HTR-8/SVneo (cell line): Measurements from ENCODE around the gene MAP2.

Experiments
- DNase-seq: peaks from one replicate; pipeline ENCODE4 v3.0.0; 2011; ENCODE audit warnings: low spot score, mixed read lengths; ENCODE audit not compliant: insufficient read length
- FAIRE-seq: peaks from 2 replicates; lab custom pipeline; 2011; peaks lifted over from hg19 to GRCh38; lab: Jason Lieb, UNC

MAP2 gene

GRCh38 chr2:209633911-209634310, 210.1 kb downstream of the MAP2 start:
- no peak for DNase-seq
- FAIRE-seq, result no peak

- FAIRE-seq (no peak), DNase-seq (no peak)
These were observed 212.2 kb downstream of the MAP2 start for GRCh38 chr2:209636076-209636475.

- no peak for DNase-seq
- no peak for FAIRE-seq
These were observed 213.4 kb downstream of the MAP2 start for GRCh38 chr2:209637293-209637692.

GRCh38 chr2:209638346-209638745, 214.5 kb downstream of the MAP2 start:
- FAIRE-seq (no peak), DNase-seq (peak; percentile 5)

DNA sequence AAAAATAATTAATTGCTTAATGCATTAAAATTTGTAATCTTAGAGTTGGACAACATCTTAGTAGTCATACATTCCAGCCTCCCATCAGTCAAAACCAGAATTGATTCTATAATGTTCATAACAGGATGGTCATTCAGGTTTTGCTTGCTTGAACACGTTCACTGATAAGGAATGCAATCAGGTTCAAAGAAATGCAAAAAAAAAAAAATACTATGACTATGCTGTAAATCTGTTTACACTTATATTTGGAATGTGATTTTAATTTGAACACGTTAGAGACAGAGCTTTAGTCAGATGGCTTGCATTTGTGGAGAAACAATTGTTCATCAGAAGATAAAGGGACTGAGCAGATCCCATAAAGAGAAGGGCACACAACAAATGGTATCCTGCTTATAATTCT, 216.5 kb downstream of the MAP2 start:
- DNase-seq (no peak), FAIRE-seq (no peak)

DNA sequence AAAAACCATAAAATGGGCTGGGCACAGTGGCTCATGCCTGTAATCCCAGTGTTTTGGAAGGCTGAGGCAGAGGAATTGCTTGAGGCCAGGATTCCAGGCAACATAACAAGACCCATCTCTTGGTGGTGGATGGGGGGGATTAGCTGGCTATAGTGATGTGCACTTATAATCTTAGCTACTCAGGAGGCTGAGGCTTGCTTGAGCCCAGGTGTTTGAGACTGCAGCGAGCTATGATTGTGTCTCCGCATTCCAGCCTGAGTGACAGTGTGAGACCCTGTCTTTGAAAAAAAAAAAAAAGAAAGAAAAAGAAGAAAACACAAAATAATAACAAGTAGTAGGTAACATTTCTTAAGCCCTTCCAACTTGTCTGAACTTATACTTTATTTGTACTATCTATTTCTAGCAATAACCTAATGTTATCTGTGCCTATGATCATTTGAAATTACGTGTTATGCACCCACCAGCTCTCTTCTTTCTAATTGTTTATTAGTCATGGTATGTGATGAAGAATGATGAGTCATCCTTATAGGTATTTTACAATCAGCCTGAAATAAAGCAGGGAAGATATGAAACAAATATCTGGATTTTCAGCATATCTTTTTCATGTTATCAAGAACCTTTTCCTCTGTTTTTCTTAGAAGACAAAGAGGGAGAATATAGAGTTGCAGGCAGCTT, 218.4 kb downstream of the MAP2 start:
- FAIRE-seq (no peak), DNase-seq (no peak)

GRCh38 chr2:209644842-209645241, 221.0 kb downstream of the MAP2 start:
- no peak for FAIRE-seq
- no peak for DNase-seq

GRCh38 chr2:209648714-209649113, 224.9 kb downstream of the MAP2 start:
- no peak for DNase-seq
- no peak for FAIRE-seq

DNA sequence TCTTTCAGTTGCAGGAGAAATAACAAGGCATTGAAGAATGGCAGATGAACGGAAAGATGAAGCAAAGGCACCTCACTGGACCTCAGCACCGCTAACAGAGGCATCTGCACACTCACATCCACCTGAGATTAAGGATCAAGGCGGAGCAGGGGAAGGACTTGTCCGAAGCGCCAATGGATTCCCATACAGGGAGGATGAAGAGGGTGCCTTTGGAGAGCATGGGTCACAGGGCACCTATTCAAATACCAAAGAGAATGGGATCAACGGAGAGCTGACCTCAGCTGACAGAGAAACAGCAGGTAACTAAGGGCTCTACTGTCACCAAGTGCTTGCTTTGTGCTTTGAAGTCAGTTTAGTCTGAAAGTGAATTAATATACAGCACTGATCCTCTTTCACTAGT, 229.3 kb downstream of the MAP2 start:
- DNase-seq (no peak), FAIRE-seq (no peak)

- FAIRE-seq, result no peak
- DNase-seq, result no peak
These were observed 237.5 kb downstream of the MAP2 start for GRCh38 chr2:209661286-209661894.

- FAIRE-seq, result no peak
These were observed 238.2 kb downstream of the MAP2 start for GRCh38 chr2:209662021-209662420.

GRCh38 chr2:209663139-209663538, 239.3 kb downstream of the MAP2 start:
- DNase-seq, result peak; percentile 12
- FAIRE-seq, result no peak

More at GRCh38 chr2:209662021-209662420, 238.2 kb downstream of the MAP2 start:
- DNase-seq, result no peak

DNA sequence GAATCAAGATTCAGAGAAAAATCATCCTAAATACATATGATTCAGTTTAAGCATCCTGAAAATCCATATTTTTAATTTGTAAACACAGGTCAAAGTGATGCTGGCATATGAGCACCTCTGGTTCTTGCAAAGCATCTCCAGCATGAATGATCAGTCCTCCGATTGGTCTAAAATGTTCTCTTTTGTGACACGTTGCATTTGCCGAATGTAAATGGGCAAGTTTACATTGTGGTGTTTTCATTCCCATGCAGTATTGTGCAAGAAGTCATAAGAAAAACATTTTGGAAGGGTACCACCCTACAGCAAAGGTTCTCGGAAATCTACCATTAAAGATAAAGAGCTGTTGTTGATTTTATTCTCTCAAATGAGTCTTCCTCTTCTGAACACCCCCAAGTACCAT, 239.8 kb downstream of the MAP2 start:
- no peak for FAIRE-seq
- no peak for DNase-seq

- DNase-seq, result no peak
- no peak for FAIRE-seq
These were observed 242.4 kb downstream of the MAP2 start for GRCh38 chr2:209666296-209666695.

- DNase-seq (no peak), FAIRE-seq (no peak)
These were observed 247.3 kb downstream of the MAP2 start for GRCh38 chr2:209671020-209671680.

- DNase-seq (no peak), FAIRE-seq (no peak)
These were observed 250.0 kb downstream of the MAP2 start for GRCh38 chr2:209673811-209674210.

- DNase-seq (no peak), FAIRE-seq (no peak)
These were observed 256.7 kb downstream of the MAP2 start for GRCh38 chr2:209680596-209680995.

GRCh38 chr2:209681201-209681735, 257.4 kb downstream of the MAP2 start:
- FAIRE-seq (no peak), DNase-seq (no peak)

DNA sequence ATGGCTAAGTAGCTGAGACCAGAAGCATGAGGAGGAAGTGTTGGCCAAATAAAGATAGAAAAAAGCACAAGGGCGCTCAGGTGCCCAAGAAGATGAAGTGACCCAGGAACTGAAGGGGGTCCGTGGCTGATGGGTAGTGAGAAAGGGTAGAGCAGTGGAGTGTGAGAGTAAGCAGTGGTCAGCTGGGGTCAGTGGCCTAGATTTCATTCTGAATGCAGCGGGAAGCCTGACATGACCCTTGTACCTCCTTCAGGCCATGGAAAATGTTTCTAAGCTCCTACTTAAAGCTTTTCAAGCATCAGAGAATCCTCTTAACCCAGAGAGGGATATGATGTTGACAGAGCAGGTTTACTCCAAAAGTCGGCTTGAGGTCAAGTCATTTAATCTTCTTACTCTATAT, 258.8 kb downstream of the MAP2 start:
- FAIRE-seq, result no peak

GRCh38 chr2:209685340-209685739, 261.5 kb downstream of the MAP2 start:
- no peak for FAIRE-seq
- DNase-seq, result no peak

More for the DNA sequence above, 258.8 kb downstream of the MAP2 start:
- no peak for DNase-seq

DNA sequence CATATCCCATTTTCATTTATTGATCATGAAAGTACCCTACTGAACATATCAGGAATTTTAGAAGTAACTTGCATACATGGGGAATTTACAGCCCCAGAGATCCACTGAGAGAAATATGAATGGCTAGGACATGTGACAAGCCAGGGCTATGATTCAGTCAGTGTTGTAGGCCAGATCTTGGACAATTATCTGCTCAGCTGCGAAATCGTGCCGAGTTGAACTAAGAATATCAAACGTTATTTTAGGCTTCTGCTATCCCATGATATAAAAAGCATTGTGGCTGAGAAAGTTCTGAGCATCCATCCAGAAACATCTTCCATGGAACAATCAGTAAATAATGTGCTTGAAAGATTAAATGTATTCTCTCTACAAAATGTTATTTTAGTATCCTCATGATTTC, 262.1 kb downstream of the MAP2 start:
- FAIRE-seq, result no peak

More for the DNA sequence above, 262.1 kb downstream of the MAP2 start:
- DNase-seq, result no peak
